Renal cortical epithelial cell (primary cell): ENCODE measurements around the gene BLTP3A. TPM values are rescaled to one million over a fixed set of nuclear protein-coding genes. Genes with fewer than 3 reads are reported as not detected.
"Not testable (repeated sequence)": the region's sequence is repeated elsewhere in the genome, so short reads cannot be mapped to it uniquely, and the experiment has no call there.

Source experiments
- DNase-seq: peaks from one replicate; pipeline ENCODE4 v3.0.0-alpha.2; 2011; ENCODE audit warnings: low read depth
- total RNA-seq: library from RNA; depleted of rRNA; stranded (reverse); fragments of >200 nt; gene quantifications from 2 replicates; pipeline ENCODE4 v1.2.3, GENCODE V29; 2014

BLTP3A gene
- total RNA-seq, 1 donor from 2014 or later: 23.7 TPM

- DNase-seq: peak; percentile 76
Measured at GRCh38 chr6:34792605-34793500, 970 bp downstream of the BLTP3A start.

- no peak for DNase-seq
Measured at GRCh38 chr6:34793877-34794276, 2.0 kb downstream of the BLTP3A start.

GRCh38 chr6:34795836-34796425 is 4.0 kb downstream of the BLTP3A start:
- DNase-seq: no peak

- no peak for DNase-seq
Measured at GRCh38 chr6:34798057-34798456, 6.2 kb downstream of the BLTP3A start.

GRCh38 chr6:34799547-34799946 is 7.7 kb downstream of the BLTP3A start:
- DNase-seq: no peak

GRCh38 chr6:34804543-34804942 is 12.7 kb downstream of the BLTP3A start:
- DNase-seq: no peak

- DNase-seq: not testable (repeated sequence)
Measured at GRCh38 chr6:34805074-34805473, 13.2 kb downstream of the BLTP3A start.

GRCh38 chr6:34806738-34807453 is 15.0 kb downstream of the BLTP3A start:
- DNase-seq: peak; percentile 39

GRCh38 chr6:34808473-34808872 is 16.6 kb downstream of the BLTP3A start:
- not testable (repeated sequence) for DNase-seq

- not testable (repeated sequence) for DNase-seq
Measured at GRCh38 chr6:34809419-34809818, 17.5 kb downstream of the BLTP3A start.

- no peak for DNase-seq
Measured at GRCh38 chr6:34810017-34810882, 18.4 kb downstream of the BLTP3A start.

- DNase-seq: peak; percentile 31
Measured at GRCh38 chr6:34810936-34811632, 19.2 kb downstream of the BLTP3A start.

- no peak for DNase-seq
Measured at GRCh38 chr6:34813028-34813713, 21.3 kb downstream of the BLTP3A start.

- no peak for DNase-seq
Measured at GRCh38 chr6:34816635-34817301, 24.9 kb downstream of the BLTP3A start.

GRCh38 chr6:34817446-34817845 is 25.6 kb downstream of the BLTP3A start:
- peak; percentile 87 for DNase-seq

- DNase-seq: not testable (repeated sequence)
Measured at GRCh38 chr6:34818872-34819570, 27.1 kb downstream of the BLTP3A start.

- no peak for DNase-seq
Measured at GRCh38 chr6:34819571-34820480, 27.9 kb downstream of the BLTP3A start.

GRCh38 chr6:34829137-34829536 is 37.3 kb downstream of the BLTP3A start:
- DNase-seq: no peak
